ENCODE results near the gene SLC66A2.
"Not testable (repeated sequence)": the region's sequence is repeated elsewhere in the genome, so short reads cannot be mapped to it uniquely, and the experiment has no call there.

SLC66A2 gene

DNA sequence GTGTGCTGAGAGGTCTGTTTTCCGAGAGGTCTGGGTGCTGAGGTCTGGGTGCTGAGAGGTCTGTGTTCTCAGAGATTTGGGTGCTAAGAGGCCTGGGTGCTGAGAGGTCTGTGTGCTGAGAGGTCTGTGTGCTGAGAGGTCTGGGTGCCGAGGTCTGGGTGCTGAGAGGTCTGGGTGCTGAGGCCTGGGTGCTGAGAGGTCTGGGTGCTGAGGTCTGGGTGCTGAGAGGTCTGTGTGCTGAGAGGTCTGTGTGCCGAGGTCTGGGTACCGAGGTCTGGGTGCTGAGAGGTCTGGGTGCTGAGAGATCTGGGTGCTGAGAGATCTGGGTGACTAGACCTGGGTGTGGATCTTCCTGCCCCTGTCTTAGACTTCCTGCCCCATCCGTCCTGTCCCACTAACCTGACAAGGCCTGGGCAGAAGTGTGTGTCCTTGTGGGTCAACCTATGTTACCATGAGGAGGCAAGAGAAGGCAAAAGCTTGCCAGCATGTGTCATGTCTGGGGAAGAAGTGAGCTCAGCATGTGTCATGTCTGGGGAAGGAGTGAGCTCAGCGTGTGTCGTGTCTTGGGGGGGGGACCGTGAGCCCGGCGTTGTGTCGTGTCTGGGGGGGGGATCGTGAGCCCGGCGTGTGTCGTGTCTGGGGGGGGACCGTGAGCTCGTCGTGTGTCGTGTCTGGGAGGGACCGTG, 84.4 kb downstream of the SLC66A2 start:
- DNase-seq (ENCODE audit: low spot score) = no peak

DNA sequence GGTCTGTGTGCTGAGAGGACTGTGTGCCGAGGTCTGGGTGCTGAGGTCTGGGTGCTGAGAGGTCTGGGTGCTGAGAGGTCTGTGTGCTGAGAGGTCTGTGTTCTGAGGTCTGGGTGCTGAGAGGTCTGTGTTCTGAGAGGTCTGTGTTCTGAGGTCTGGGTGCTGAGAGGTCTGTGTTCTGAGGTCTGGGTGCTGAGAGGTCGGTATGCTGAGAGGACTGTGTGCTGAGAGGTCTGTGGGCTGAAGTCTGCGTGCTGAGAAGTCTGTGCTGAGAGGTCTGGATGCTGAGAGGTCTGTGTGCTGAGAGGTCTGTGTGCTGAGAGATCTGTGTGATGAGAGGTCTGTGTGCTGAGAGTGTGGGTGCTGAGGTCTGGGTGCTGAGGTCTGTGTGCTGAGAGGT, 85.5 kb downstream of the SLC66A2 start:
- not testable (repeated sequence) for DNase-seq (ENCODE audit: low spot score)

DNA sequence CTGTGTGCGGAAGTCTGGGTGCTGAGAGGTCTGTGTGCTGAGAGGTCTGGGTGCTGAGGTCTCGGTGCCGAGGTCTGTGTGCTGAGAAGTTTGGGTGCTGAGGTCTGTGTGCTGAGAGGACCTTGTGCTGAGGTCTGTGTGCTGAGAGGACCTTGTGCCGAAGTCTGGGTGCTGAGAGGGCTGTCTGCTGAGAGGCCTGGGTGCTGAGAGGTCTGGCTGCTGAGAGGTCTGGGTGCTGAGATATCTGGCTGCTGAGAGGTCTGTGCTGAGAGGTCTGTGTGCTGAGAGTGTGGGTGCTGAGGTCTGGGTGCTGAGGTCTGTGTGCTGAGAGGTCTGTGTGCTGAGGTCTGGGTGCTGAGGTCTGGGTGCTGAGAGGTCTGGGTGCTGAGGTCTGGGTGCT, 86.5 kb downstream of the SLC66A2 start:
- DNase-seq (ENCODE audit: low spot score) = not testable (repeated sequence)

DNA sequence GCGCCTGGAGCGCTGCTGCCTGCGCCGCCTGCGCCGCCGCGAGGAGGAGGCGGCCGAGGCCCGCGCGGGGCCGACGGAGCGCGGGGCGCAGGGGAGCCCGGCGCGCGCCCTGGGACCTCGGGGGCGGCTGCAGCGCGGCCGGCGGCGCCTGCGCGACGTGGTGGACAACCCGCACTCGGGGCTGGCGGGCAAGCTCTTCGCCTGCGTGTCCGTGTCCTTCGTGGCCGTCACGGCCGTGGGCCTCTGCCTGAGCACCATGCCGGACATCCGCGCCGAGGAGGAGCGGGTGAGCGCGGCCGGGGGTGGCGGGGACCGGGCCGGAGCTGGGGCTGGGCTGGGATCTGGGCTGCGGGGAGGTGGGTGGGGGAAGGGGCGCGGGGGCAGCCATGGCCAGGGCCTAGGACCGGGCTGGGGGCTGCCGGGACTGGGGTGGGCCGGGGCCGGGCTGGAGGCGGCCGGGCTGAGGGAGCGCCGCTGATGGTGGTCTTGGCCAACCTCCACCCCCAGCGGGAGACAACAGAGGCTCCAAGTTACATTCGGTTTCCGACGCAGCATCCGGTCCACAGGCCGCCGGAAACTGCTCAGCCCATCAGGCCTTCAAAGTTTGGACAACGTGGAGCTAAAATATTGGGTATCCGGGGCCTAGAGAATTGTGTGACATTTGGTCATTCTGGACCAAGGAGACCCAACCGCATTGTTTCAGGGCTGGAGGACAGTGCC, 87.3 kb downstream of the SLC66A2 start:
- no peak for DNase-seq (ENCODE audit: low spot score)

DNA sequence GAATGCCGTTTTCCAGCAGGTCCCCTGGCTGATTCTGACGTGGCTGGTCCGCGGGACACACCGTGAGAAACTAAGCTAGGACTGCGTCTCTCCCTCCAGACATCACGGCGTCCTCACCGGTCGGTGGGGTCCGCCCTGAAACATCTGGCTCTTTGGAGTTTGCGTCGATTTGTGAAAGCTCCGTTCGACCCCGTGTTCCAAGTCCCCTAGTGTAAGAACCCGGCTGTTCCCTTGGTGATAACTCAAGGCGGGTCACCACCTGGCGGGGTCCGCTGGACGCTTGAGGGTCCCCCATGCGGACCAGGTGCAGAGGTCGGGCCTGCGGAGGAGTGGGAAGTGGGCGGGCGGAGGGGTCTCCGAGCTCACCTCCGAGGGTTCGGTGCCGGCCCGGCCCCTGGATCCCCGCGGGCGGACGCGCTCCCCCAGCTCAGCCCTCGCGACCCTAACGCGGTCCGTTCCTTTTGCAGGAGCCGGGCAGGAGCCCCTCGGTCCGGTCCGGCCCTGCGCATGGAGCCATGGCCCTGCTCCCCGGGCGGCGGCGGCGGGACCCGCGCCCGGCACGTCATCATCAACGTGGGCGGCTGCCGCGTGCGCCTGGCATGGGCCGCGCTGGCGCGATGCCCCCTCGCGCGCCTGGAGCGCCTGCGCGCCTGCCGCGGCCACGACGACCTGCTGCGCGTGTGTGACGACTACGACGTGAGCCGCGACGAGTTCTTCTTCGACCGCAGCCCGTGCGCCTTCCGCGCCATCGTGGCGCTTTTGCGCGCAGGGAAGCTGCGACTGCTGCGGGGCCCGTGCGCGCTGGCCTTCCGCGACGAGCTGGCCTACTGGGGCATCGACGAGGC, 88.1 kb downstream of the SLC66A2 start:
- no peak for DNase-seq (ENCODE audit: low spot score)

DNA sequence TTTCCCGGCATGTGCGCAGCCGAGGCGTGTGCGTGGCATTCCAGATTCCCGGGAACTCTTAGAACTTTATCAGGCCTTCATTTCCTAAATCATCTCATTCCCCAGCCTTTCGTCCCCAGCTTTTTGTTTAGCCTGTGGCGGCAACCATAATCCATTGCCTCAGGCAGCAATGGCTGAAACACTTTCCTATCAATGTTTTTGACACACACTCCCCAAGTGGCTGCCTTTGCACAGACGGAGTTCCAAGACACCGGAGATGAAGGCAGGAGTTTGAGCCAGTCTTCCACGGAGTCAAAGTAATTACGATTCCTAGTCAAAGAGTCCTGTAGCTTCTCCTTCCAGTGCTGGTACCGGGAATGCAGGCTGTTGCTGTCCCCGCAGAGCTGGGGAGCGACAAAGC, 88.9 kb downstream of the SLC66A2 start:
- no peak for DNase-seq (ENCODE audit: low spot score)

DNA sequence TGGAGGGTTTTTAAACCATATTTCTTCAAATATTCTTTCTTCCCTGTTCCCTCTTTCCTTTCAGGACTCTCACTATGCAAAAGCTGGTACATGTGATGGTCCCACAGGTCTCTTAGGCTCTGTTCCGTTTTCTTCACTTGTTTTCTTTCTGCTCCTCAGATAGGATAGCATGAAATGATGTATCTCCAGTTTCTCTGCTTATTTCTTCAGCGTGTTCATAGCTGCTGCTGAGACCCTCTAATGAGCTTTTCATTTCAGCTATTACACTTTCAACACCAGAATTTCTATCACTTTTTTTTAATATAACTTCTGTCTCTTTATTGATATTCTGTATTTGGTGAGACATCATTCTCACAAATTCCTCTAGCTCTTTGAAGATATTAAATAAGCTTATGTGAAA, 89.8 kb downstream of the SLC66A2 start:
- no peak for DNase-seq (ENCODE audit: low spot score)

DNA sequence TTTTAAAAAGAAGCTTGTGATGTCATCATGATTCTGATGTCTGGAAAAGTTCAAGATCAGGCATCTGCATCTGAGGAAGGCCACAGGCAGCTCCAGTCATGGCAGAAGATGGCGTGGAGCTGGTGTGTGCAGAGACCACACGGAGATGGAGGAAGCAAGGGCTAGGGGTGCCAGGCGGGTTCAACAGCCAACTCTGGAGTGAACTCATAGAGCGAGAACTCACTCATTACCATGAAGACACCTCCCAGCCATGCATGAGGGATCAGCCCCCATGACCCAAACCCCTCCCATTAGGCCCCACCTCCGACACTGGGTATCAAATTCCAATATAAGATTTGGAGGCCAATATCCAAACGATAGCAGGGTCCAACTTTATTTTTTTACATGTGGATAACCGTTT, 92.1 kb downstream of the SLC66A2 start:
- no peak for DNase-seq (ENCODE audit: low spot score)

DNA sequence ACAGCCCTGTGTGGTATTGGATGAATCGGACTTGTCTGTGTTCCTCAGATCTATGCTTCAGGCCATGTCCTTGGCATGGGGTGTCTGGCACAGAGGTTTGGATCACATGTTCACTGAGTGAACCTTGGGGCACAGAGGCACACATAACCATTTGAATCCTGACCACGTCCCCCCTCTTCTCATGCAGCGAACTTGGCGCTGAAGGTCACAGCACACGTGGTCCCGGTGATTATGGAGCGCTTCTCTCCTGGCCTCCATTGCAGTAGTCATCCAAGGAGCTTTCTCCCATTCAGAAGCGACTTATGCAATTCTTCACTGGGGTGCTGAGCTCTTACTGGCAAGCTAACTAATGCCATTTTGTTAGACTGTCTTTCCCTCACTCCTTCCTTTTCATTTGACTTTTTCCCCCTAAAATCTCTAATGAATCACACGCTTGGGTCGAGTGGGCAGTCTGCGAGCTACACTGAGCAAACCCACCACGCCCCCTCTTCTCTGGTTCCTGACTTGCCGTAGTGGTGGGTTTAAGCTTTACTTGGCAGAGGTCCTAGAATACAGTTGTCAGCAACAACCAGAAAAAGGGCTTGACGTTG, 94.3 kb downstream of the SLC66A2 start:
- DNase-seq (ENCODE audit: low spot score) = no peak

DNA sequence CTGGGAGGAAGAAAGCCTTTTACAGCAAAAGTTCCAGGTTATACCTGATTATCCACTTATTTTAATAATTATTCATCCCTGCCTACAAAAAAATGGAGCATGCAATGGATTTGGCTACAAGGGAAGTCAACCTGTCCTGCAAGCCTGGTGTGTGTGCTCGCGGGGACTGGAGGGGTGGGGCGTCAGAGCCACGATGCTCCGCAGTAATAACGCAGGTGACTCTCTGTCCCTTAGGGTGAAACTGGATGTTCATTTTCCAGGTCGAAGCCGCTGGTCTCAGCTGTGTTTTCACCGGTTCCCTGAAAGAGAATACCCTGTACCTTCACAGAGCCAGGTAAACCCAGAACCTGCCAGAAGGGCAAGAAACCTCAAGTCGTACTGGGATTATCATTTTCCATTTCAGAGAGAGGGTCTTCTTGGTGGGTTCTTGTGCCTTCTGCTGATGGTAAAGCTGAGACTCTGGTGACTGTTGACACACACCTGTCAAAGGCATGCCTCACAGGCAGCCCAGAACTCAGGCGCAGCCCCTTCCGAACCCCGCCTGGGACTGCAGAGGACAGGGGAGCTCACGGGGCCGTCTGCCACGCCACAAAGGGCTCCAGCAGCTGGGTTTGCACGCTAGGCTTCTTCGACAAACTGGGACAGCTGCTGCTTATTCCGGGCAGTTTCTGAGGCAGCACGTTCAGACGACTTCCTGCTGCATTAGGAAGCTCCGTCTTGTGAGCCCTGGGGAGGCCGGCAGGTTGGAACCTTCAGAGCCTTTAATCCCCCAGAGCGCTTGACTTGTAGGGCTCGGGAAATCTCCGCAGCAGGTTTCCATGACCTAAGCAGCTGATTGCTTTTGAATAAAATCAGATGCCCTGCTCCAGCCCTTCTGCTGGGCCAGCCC, 95.1 kb downstream of the SLC66A2 start:
- DNase-seq (ENCODE audit: low spot score) = no peak

DNA sequence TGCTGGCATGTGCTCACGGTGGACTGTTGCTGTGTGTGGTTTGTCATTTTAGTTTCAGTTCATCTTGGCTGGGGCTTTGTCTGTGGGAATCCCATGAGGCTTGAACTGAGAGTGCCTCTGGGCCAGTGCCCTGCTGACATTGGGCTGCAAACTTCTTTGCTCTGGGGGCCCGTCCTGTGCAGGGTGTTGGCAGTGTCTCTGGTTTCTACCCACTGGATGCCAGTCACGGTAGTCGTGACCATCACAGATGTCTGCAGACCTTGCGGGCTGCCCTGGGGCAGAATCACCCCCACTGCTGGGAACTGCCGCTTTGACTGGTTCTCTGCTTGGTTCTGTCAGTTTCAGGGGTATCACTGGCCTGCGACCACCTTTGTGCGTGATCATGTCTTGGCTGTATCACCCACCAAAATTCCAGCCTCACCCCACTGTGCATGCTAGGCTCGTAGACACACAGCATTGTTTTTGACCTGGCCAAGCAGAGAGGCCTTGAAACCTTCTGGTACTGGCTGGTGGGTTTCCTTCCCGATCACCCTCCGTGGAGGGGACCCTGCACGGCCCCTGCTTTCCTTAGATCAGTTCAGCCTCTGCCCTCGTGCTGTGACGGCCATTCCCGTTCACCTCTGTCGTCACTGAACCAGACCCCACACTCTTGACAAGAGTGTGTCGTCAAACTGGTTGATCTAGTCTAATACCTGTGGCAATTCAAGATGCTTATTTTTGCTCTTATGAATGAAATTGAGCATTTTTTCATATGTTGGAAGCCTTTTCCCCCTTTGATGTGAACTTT, 96.1 kb downstream of the SLC66A2 start:
- no peak for DNase-seq (ENCODE audit: low spot score)

DNA sequence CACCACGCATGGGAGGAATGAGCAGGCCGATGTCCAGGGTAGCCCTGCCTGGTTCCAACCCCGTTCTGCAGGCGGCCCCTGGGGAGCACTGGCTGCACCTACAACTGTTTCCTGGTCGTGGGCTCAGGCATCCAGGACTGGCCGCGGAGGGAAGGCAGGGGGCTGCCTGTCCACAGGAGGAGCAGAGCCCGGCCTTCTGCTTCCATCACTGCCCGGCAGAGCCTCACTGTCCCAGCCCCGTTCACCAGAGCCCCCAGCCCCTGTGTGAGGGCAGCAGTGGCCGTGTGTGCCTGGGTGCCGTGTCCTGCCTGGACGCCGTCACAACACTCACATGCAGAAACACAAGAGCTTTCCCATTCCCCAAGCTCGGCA, 97.5 kb downstream of the SLC66A2 start:
- DNase-seq (ENCODE audit: low spot score) = no peak

DNA sequence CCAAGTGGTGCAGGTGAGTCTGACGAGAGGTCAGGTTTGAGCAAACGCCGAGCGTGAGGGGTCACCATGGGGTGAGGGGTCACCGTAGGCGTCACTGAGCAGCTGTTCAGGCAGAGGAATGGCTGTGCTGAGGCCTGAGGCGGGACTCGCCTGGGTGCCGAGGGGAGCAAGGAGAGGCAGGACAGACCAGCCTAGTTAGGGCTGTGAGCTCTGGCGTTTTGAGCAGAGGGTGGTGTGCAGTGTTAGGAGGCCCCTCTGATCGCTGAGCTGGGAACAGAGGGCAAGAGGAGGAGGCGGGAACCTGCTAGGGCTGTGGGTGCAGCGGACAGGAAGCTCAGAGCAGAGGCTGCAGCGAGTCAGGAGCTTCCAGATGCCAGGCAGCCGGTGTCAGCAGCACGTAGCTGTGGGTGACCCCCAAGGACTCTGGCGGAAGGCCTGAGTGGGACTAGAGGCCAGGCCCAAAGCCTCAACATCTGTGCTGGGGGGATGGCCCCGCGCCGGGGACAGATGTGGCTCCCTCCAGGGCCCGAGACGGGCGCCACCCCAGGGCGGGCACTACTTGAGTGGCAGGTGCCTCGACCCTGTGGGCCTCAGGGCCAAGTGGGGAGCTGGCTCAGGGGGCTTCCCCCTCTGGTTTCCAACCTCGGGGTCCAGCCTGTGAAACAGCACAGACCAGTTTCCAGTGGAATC, 98.0 kb downstream of the SLC66A2 start:
- no peak for DNase-seq (ENCODE audit: low spot score)

DNA sequence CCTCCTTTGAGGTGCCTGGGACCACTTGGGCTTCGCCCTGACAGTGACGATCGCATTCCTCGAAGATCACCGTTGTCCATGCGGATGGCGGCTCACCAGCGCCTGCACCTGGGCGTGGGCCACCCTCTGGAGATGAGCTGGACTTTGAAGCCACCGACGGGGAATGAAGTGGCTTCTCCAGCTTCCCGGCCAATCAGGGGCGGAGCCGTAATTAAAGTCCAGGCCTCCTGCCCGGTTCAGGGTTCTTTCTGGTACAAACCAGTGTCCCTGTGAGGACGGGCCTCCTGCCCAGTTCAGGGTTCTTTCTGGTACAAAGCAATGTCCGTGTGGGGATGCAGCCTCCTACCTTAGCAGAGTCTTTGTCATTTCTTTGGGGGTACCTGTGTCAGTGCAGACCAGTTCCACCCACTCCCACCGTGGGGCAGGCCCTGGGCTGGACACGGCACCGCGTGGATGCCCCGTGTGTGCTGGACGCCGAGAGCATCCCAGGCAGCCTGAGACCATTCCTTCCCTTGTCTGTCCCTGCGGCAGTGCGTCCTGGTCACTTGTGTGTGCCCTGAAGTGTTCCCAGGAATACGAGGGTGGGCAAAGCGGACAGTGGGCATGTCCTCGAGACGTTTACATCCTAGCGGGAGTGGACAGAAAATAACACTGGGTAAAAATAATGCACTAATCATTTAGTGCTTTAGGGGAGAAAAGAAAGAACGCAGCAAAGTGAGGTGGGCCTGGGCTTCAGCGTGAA, 98.7 kb downstream of the SLC66A2 start:
- no peak for DNase-seq (ENCODE audit: low spot score)

All from activated CD4-positive, alpha-beta T cell treated with anti-CD3 and anti-CD28 coated beads, Interleukin-2, Interleukin-4, amounts not matched to agents 100 ng/mL and 50 ng/mL, durations not matched to agents 16 hours and 8 hours (primary cell).